OCI-LY7 (cell line): ENCODE data around the gene TSHZ2. TPM values are rescaled to one million over a fixed set of nuclear protein-coding genes. Genes with fewer than 3 reads are reported as not detected.

Experiments used
- BruUV-seq: library from RNA; stranded (reverse); fragments of 400-500 nt; replicated peaks from 2 replicates; lab custom pipeline; 2021; lab: Mats Ljungman, UMichigan
- CTCF ChIA-PET: fragments of 300-600 bp; sonication (Branson Sonifier 250); formaldehyde crosslinking; loops from one replicate; lab custom pipeline; 2022; ENCODE audit warnings: antibody characterized with exemption; ENCODE audit not compliant: unreplicated experiment; lab: Charles Lee
- POLR2A ChIA-PET: fragments of 300-600 bp; sonication (Branson Sonifier 250); formaldehyde crosslinking; loops from one replicate; lab custom pipeline; 2022; ENCODE audit warnings: antibody characterized with exemption; lab: Charles Lee
- DNase-seq: peaks from one replicate; pipeline ENCODE4 v3.0.0-alpha.2; 2015; ENCODE audit warnings: low spot score
- H2AFZ ChIP-seq: fragments of 200-600 bp; sonication (generic), shearing (Covaris generic); 2 replicates; pipeline ENCODE4 v1.6.1; 2014; ENCODE audit warnings: mild to moderate bottlenecking, antibody characterized with exemption, low read length, moderate library complexity
- H3K27ac ChIP-seq: fragments of 200-600 bp; sonication (generic); 2 replicates; pipeline ENCODE4 v1.5.1; 2014; ENCODE audit warnings: mixed run types, low read depth, mild to moderate bottlenecking, moderate library complexity, low read length, inconsistent platforms; ENCODE audit not compliant: poor library complexity, severe bottlenecking
- H3K36me3 ChIP-seq: fragments of 200-600 bp; sonication (generic); 2 replicates; pipeline ENCODE4 v1.6.1; 2014; ENCODE audit warnings: mild to moderate bottlenecking, antibody characterized with exemption, low read length, moderate library complexity, mixed read lengths; ENCODE audit not compliant: insufficient read depth
- H3K4me1 ChIP-seq: fragments of 200-600 bp; sonication (generic); 2 replicates; pipeline ENCODE4 v1.5.1; 2014; ENCODE audit warnings: mild to moderate bottlenecking, low read length; ENCODE audit not compliant: insufficient read depth, poor library complexity, severe bottlenecking
- H3K4me2 ChIP-seq: fragments of 200-600 bp; sonication (generic); 2 replicates; pipeline ENCODE4 v1.6.1; 2014; ENCODE audit warnings: mild to moderate bottlenecking, low read length
- H3K4me3 ChIP-seq: fragments of 200-600 bp; sonication (generic); 2 replicates; pipeline ENCODE4 v1.5.1; 2014; ENCODE audit warnings: mild to moderate bottlenecking, low read depth, low read length; ENCODE audit not compliant: poor library complexity, severe bottlenecking
- H3K79me2 ChIP-seq: fragments of 200-600 bp; sonication (generic); 2 replicates; pipeline ENCODE4 v1.6.1; 2016; ENCODE audit warnings: low read depth, mild to moderate bottlenecking, low read length, moderate library complexity, mixed read lengths; ENCODE audit not compliant: insufficient read depth
- H3K9me2 ChIP-seq: fragments of 200-600 bp; sonication (generic); 2 replicates; pipeline ENCODE4 v1.6.1; 2016; ENCODE audit warnings: mild to moderate bottlenecking, low read length, mixed read lengths; ENCODE audit not compliant: insufficient read depth
- H3K9me3 ChIP-seq: fragments of 200-600 bp; sonication (generic); 2 replicates; pipeline ENCODE4 v1.6.1; 2014; ENCODE audit warnings: mild to moderate bottlenecking, mixed run types, low read length, mixed read lengths
- H4K20me1 ChIP-seq: fragments of 200-600 bp; sonication (generic); 2 replicates; pipeline ENCODE4 v1.6.1; 2014; ENCODE audit warnings: mild to moderate bottlenecking, antibody characterized with exemption, low read length, moderate library complexity, mixed read lengths; ENCODE audit not compliant: insufficient read depth
- EZH2phosphoT487 ChIP-seq: fragments of 200-600 bp; sonication (generic); IDR thresholded peaks from 2 replicates; pipeline ENCODE4 v1.6.1; 2018; ENCODE audit warnings: low read depth, borderline replicate concordance, mild to moderate bottlenecking, mixed run types, antibody characterized with exemption, low read length, moderate library complexity, mixed read lengths
- intact Hi-C: fragments of 100-400 bp; cut with micrococcal nuclease; formaldehyde crosslinking; loops from one replicate; pipeline ENCODE4 v1.10.0; 2022; ENCODE audit not compliant: unreplicated experiment
- total RNA-seq, 2 experiments: library from RNA; depleted of rRNA in 1 of 2; stranded (reverse); fragments of >200 nt in 1 of 2; shearing (Covaris generic) in 1 of 2; gene quantifications; 2 replicates each; pipeline ENCODE4 v1.2.3, GENCODE V29; 2014 to 2022
- TF ChIP-seq, protein P1 (sequence below): fragments of 200-600 bp; sonication (generic); conservative IDR thresholded peaks from 2 replicates; pipeline ENCODE4 v1.5.1; 2014; ENCODE audit warnings: mild to moderate bottlenecking, antibody characterized with exemption, low read length, moderate library complexity, mixed read lengths

Gene TSHZ2
- total RNA-seq, 2 experiments from 2014 or later: not detected

DNA sequence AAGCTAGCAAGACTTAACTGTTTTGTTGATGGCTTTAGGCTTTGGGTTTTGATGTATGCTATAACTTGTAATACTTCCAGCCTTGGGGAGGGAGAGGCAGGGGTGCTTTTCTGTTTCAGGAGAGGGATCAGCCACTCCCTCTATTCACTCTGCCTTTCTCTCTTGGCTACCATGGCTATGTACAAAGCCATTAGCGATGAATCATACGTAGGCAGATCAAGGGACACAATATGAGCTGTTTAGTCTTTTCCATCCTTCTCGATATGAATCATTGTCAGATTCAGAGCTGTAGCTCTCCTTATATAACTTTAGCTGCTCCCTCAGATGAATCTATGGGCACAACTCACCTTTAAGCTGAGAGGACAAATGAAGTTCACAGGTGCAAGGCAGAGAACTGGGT, 230.6 kb downstream of the TSHZ2 start:
- H3K36me3 ChIP-seq: no peaks in the 10 kb centered on the region
- ChIA-PET POLR2A (no interaction called here), CTCF (no interaction called here)
- no peak overlapping the region for H2AFZ ChIP-seq
- no peak overlapping the region for H3K4me3 ChIP-seq
- no peak for DNase-seq
- H3K79me2 ChIP-seq: no peaks in the 10 kb centered on the region
- intact Hi-C loops: no loop called here
- H4K20me1 ChIP-seq: no peaks in the 10 kb centered on the region
- H3K4me1 ChIP-seq: no peaks in the 10 kb centered on the region
- no peak overlapping the region for H3K27ac ChIP-seq
- no peaks in the 10 kb centered on the region for H3K9me2 ChIP-seq
- H3K9me3 ChIP-seq: no peaks in the 10 kb centered on the region
- H3K4me2 ChIP-seq: no peak overlapping the region
- no TSS peak for BruUV-seq
- no peak for TF ChIP-seq EZH2phosphoT487
- TF ChIP-seq, protein P1, sequence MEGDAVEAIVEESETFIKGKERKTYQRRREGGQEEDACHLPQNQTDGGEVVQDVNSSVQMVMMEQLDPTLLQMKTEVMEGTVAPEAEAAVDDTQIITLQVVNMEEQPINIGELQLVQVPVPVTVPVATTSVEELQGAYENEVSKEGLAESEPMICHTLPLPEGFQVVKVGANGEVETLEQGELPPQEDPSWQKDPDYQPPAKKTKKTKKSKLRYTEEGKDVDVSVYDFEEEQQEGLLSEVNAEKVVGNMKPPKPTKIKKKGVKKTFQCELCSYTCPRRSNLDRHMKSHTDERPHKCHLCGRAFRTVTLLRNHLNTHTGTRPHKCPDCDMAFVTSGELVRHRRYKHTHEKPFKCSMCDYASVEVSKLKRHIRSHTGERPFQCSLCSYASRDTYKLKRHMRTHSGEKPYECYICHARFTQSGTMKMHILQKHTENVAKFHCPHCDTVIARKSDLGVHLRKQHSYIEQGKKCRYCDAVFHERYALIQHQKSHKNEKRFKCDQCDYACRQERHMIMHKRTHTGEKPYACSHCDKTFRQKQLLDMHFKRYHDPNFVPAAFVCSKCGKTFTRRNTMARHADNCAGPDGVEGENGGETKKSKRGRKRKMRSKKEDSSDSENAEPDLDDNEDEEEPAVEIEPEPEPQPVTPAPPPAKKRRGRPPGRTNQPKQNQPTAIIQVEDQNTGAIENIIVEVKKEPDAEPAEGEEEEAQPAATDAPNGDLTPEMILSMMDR: no peak

DNA sequence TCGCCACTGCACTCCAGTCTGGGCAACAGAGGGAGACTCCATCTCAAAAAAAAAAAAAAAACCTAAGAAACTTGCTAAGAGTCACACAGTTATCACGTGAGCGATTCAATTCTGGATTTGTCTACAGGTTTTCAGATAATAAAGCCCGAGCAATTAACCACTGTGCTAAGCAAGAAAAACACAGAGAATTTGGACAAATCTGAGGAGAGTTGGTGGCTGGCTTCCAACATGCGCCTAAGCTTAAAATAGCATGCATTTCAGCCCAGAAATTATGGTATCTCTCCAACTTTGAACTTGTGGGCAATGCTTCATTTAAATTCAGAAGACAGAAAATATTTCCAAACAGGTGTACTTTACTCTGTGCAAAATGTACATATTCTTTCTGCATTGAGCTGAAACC, 232.9 kb downstream of the TSHZ2 start:
- no peak for DNase-seq
- Histone ChIP-seq H3K4me3 (no peak overlapping the region), H2AFZ (no peak overlapping the region), H3K27ac (no peak overlapping the region), H3K9me3 (no peaks in the 10 kb centered on the region), H4K20me1 (no peaks in the 10 kb centered on the region), H3K36me3 (no peaks in the 10 kb centered on the region), H3K79me2 (no peaks in the 10 kb centered on the region), H3K4me1 (peaks cover 5% of the 10 kb centered on the region), H3K4me2 (no peak overlapping the region), H3K9me2 (no peaks in the 10 kb centered on the region)
- no TSS peak for BruUV-seq
- intact Hi-C loops: no loop called here
- ChIA-PET POLR2A (interaction anchor here (0.5 to 0.7 kb wide), 2 partner anchors 15 to 48 kb away, joined by 3 to 4 read pairs; no protein-coding TSS in a partner anchor), CTCF (no interaction called here)
- no peak for TF ChIP-seq EZH2phosphoT487
- TF ChIP-seq, protein P1: no peak

DNA sequence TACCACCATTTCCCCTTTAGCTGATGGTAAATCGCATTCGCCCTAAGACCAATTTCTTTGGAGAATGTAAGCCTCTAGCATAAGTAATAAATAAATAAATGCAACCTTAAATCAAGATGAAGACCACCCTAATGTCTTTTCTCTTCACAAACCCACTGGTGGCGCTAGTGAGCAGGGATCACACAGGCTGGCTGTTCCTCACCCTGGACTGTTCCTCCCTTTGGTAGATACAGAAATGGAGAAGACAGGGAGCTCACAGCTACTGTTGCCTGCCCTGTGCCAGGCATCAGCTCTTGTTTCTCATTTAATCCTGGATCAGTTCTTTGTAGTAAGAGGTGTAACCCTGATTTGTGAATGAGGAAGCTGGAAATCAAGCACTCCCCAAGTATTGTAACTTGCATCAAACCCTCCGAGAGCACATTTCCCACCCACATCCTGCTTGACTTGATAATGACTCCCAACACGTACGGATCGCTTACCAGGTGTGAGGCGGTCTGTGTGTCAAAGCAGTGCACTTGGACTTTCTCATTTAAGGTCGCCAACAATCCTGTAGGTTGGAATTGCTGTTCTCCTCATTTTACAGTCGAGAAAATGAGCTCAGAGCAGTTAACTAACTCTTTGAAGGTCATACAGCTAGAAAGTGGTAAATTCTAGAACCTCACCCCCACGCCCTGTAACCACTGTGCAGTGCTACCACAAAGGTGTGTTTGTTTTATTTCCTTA, 236.1 kb downstream of the TSHZ2 start:
- Histone ChIP-seq H4K20me1 (no peaks in the 10 kb centered on the region), H3K36me3 (no peaks in the 10 kb centered on the region), H3K4me3 (no peak overlapping the region), H3K9me2 (no peaks in the 10 kb centered on the region), H3K79me2 (no peaks in the 10 kb centered on the region), H3K4me1 (peaks cover 5% of the 10 kb centered on the region), H2AFZ (no peak overlapping the region), H3K9me3 (no peaks in the 10 kb centered on the region), H3K27ac (no peak overlapping the region), H3K4me2 (no peak overlapping the region)
- ChIA-PET POLR2A (interaction anchor here (0.6 to 1.6 kb wide), 5 partner anchors 12 to 411 kb away, joined by 3 to 7 read pairs (median 3); no protein-coding TSS in a partner anchor), CTCF (no interaction called here)
- peak; percentile 50 for DNase-seq
- TF ChIP-seq EZH2phosphoT487: no peak
- TF ChIP-seq, protein P1: peak; percentile 76
- intact Hi-C loops: no loop called here
- BruUV-seq: no TSS peak
